Panc1 (cell line): Measurements from ENCODE around the gene MYH4. TPM values are rescaled to one million over a fixed set of nuclear protein-coding genes. Genes with fewer than 3 reads are reported as not detected.

Experiments used
- ATAC-seq: fragments of 200-7000 bp; cut with Tn5 transposase; 2 replicates; pipeline ENCODE4 v1.9.1; 2020; ENCODE audit warnings: mild to moderate bottlenecking, moderate library complexity
- Bru-seq: library from RNA; stranded (reverse); fragments of 400-500 nt; gene quantifications from one replicate; lab custom pipeline; 2021; lab: Mats Ljungman, UMichigan
- BruChase-seq, 2 experiments: library from RNA; stranded (reverse); fragments of 400-500 nt; gene quantifications; one replicate each; lab custom pipeline; 2021; lab: Mats Ljungman, UMichigan
- BruUV-seq: library from RNA; stranded (reverse); fragments of 400-500 nt; replicated peaks from 2 replicates; lab custom pipeline; 2021; lab: Mats Ljungman, UMichigan
- CTCF ChIA-PET: fragments of 300-600 bp; sonication (Branson Sonifier 250); formaldehyde crosslinking; loops from one replicate; lab custom pipeline; 2022; ENCODE audit warnings: antibody characterized with exemption; lab: Charles Lee
- POLR2A ChIA-PET: fragments of 300-600 bp; sonication (Branson Sonifier 250); formaldehyde crosslinking; loops from one replicate; lab custom pipeline; 2022; ENCODE audit warnings: antibody characterized with exemption; lab: Charles Lee
- DNase-seq: peaks from one replicate; pipeline ENCODE4 v3.0.0-alpha.2; 2010; ENCODE audit warnings: low read depth, low spot score
- H3K27ac ChIP-seq: 2 replicates; pipeline ENCODE4 v1.5.1; 2011; ENCODE audit warnings: mild to moderate bottlenecking, low read length, inconsistent platforms
- H3K27me3 ChIP-seq: fragments of 200-500 bp; sonication (Bioruptor generic); 2 replicates; pipeline ENCODE4 v1.6.0; 2014; ENCODE audit warnings: low read length, inconsistent platforms; ENCODE audit not compliant: control insufficient read depth, insufficient read depth
- H3K36me3 ChIP-seq: fragments of 200-500 bp; sonication (Bioruptor generic); 2 replicates; pipeline ENCODE4 v1.5.1; 2014; ENCODE audit warnings: inconsistent platforms, mild to moderate bottlenecking, low read length, moderate library complexity; ENCODE audit not compliant: control insufficient read depth, insufficient read depth
- H3K4me1 ChIP-seq: 2 replicates; pipeline ENCODE4 v1.5.1; 2011; ENCODE audit warnings: inconsistent platforms, mild to moderate bottlenecking, low read length, moderate library complexity; ENCODE audit not compliant: control insufficient read depth, insufficient read depth
- H3K4me3 ChIP-seq, 2 experiments: 2 replicates each; pipeline ENCODE4 v1.5.1; 2011 to 2012; ENCODE audit warnings: low read depth in 2 of 2, low read length in 2 of 2, mild to moderate bottlenecking in 2 of 2, inconsistent platforms in 1 of 2, moderate library complexity in 1 of 2
- H3K9me3 ChIP-seq: fragments of 200-500 bp; sonication (Bioruptor generic); 2 replicates; pipeline ENCODE4 v1.5.1; 2014; ENCODE audit warnings: low read depth, mild to moderate bottlenecking, inconsistent platforms, low read length, moderate library complexity; ENCODE audit not compliant: control insufficient read depth, insufficient read depth
- CTCF ChIP-seq: fragments of 450-650 bp; IDR thresholded peaks from 2 replicates; pipeline ENCODE4 v1.5.1; 2017; ENCODE audit warnings: mild to moderate bottlenecking
- POLR2AphosphoS5 ChIP-seq: IDR thresholded peaks from 2 replicates; pipeline ENCODE4 v1.6.1; 2012; ENCODE audit warnings: mild to moderate bottlenecking, low read depth, low read length, moderate library complexity
- REST ChIP-seq, 2 experiments: IDR thresholded peaks; 2 replicates each; pipeline ENCODE4 v1.6.1; 2011 to 2012; ENCODE audit warnings: low read depth in 2 of 2, control low read depth in 1 of 2, low read length in 1 of 2, mild to moderate bottlenecking in 1 of 2, moderate library complexity in 1 of 2; ENCODE audit not compliant: insufficient read depth in 1 of 2
- SIN3A ChIP-seq: IDR thresholded peaks from 2 replicates; pipeline ENCODE4 v1.6.1; 2012; ENCODE audit warnings: low read depth, mild to moderate bottlenecking, low read length, moderate library complexity, borderline replicate concordance; ENCODE audit not compliant: insufficient read depth
- TCF7L2 ChIP-seq: IDR thresholded peaks from 2 replicates; pipeline ENCODE4 v1.6.1; 2011; ENCODE audit warnings: mild to moderate bottlenecking, low read depth, low read length, inconsistent platforms
- in situ Hi-C: cut with HindIII; loops from 2 replicates; pipeline ENCODE4 v1.10.0; 2016; ENCODE audit warnings: low sequenced_read_pairs, low pct_unique_long_range_greater_than_20kb
- intact Hi-C: fragments of 100-400 bp; cut with micrococcal nuclease; formaldehyde crosslinking; loops from one replicate; pipeline ENCODE4 v1.10.0; 2022; ENCODE audit not compliant: unreplicated experiment
- long read RNA-seq: library from polyadenylated mRNA; unstranded; transcript quantifications from one replicate; pipeline ENCODE4 v2.0.0, GENCODE V29; 2021; ENCODE audit not compliant: unreplicated experiment
- polyA plus RNA-seq: library from polyadenylated mRNA; unstranded; fragments of >200 nt; gene quantifications from one replicate; pipeline ENCODE4 v1.2.1, GENCODE V29; 2012; ENCODE audit warnings: missing spikeins; ENCODE audit not compliant: insufficient read length
- total RNA-seq: library from RNA; stranded (reverse); gene quantifications from one replicate; pipeline ENCODE4 v1.2.1, GENCODE V29; 2021; ENCODE audit not compliant: unreplicated experiment

The MYH4 gene
- total RNA-seq (not detected), Bru-seq, nascent RNA (not detected), BruChase-seq, experiment 1, labeled RNA remaining after a 2-hour chase (not detected), BruChase-seq, experiment 2, labeled RNA remaining after a 6-hour chase (not detected)
- not detected for polyA plus RNA-seq
- long read RNA-seq, result 0 reads

- ATAC-seq (no peak), DNase-seq (no peak)
- Histone ChIP-seq H3K36me3 (no peaks in the 10 kb centered on the region), H3K27me3 (no peaks in the 10 kb centered on the region), H3K4me1 (no peaks in the 10 kb centered on the region), H3K27ac (no peak within 1 kb of the TSS), H3K4me3 (no peak within 1 kb of the TSS), H3K9me3 (no peaks in the 10 kb centered on the region)
- ChIA-PET POLR2A (no interaction called here), CTCF (no interaction called here)
- BruUV-seq, result no TSS peak
- intact Hi-C loops (no loop called here), in situ Hi-C loops (no loop called here)
- TF ChIP-seq TCF7L2 (no peak), SIN3A (no peak), POLR2AphosphoS5 (no peak), REST (IDR thresholded peaks at IDR 0.05; ENCODE audit: insufficient read depth in 1 of 2, low read depth in 2 of 2, low read length in 1 of 2) (no peak), CTCF (no peak)
Observed at GRCh38 chr17:10469459-10469858, at the start of gene MYH4. Gene MYH4, minus strand, starts transcription at chr17:10469559. Its CDS starts 2,814 bp downstream, at chr17:10466745.

GRCh38 chr17:10518271-10519037 is 49.1 kb upstream of the MYH4 start, which contains the start of gene MYH1:
Gene MYH1, minus strand, starts transcription at chr17:10518542. Its CDS starts 1,900 bp downstream, at chr17:10516642.
- Histone ChIP-seq H3K4me1 (no peaks in the 10 kb centered on the region), H3K4me3 (no peak within 1 kb of the TSS), H3K27ac (no peak within 1 kb of the TSS), H3K36me3 (no peaks in the 10 kb centered on the region), H3K9me3 (no peaks in the 10 kb centered on the region), H3K27me3 (no peaks in the 10 kb centered on the region)
- TF ChIP-seq POLR2AphosphoS5 (no peak), SIN3A (no peak), CTCF (no peak), REST (IDR thresholded peaks at IDR 0.05; ENCODE audit: insufficient read depth in 1 of 2, low read depth in 2 of 2, low read length in 1 of 2) (no peak), TCF7L2 (no peak)
- no TSS peak for BruUV-seq
- ChIA-PET POLR2A (no interaction called here), CTCF (no interaction called here)
- ATAC-seq (no peak), DNase-seq (no peak)
- in situ Hi-C loops, result no loop called here
- intact Hi-C loops, result no loop called here
